Stimulated activated CD8-positive, alpha-beta memory T cell treated with anti-CD3 and anti-CD28 coated beads, Interleukin-4, amount 100 ng/mL, for 24 hours (primary cell): ENCODE data around the gene TERF2IP.

Experiments
- DNase-seq: peaks from one replicate; pipeline ENCODE4 v3.0.0-alpha.2; 2020; ENCODE audit warnings: low read depth

The TERF2IP gene, protein sequence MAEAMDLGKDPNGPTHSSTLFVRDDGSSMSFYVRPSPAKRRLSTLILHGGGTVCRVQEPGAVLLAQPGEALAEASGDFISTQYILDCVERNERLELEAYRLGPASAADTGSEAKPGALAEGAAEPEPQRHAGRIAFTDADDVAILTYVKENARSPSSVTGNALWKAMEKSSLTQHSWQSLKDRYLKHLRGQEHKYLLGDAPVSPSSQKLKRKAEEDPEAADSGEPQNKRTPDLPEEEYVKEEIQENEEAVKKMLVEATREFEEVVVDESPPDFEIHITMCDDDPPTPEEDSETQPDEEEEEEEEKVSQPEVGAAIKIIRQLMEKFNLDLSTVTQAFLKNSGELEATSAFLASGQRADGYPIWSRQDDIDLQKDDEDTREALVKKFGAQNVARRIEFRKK

DNA sequence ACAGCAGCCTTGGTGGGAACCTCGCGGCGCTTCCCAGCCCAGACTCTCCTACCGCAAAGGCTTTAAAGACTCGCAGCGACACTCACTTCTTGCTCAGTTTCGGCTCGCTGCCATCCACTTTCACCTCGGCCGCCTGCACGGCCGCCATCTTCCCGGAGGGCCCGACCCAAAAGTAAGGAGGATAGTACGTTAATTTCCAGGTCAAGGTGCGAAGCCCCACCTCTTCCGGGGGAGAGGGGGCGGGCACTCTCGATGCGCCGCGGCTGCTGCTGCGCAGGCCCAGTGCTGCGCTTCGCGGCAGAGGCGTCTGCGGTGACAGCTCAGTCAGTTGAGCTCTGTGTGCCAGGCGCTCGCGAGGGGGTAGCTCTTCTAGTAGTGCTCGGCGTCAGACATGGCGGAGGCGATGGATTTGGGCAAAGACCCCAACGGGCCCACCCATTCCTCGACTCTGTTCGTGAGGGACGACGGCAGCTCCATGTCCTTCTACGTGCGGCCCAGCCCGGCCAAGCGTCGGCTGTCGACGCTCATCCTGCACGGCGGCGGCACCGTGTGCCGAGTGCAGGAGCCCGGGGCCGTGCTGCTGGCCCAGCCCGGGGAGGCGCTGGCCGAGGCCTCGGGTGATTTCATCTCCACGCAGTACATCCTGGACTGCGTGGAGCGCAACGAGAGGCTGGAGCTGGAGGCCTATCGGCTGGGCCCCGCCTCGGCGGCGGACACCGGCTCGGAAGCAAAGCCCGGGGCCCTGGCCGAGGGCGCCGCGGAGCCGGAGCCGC lies at the start of gene TERF2IP, which contains the start of gene KARS1:
Gene TERF2IP (plus strand): TSS at position 282 of the 773 bp plus-strand sequence. CDS start 110 bp downstream, at position 392.
Gene KARS1 (minus strand): TSS at position 174 of the 773 bp plus-strand sequence. CDS start 26 bp downstream, at position 148.
- peak; percentile 92 for DNase-seq

DNA sequence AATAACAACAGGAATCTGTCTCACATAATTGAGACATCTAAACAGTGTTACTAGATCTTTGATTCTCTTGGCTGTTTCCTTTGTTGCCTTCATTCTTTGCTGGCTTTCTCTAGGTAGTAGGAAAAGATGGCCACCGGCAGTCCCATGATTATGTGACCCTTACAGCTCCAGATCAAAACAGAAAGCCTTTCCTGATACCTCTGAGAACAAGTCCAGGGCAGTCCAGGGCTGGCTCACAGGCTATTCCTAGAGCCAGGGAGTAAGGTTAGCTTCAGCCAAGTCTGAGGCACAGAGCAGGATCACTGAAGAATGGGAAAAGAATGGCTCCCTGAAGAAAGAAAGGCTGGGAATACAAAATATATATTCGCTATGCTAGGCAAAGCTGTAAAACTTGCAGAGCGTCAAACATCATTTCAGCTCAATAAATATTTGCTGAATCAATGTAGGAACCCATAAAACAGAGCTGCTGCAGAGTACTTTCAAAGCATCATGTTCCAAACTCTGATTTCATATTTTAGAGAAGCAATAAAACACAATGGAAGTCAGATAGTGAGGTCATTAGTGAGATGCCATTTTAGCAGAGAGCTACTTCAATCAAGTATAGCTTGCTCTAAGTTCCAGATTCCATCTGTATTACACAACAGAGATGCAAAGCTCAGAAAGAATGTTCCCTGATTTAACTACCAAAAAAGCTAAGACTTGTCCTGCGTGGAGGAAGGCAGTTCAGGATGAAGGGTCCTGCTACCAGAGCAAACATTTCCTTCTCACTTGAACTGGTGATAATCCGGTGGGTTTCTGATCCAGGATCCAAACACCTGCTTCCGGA lies 47.9 kb upstream of the TERF2IP start:
- DNase-seq, result no peak

DNA sequence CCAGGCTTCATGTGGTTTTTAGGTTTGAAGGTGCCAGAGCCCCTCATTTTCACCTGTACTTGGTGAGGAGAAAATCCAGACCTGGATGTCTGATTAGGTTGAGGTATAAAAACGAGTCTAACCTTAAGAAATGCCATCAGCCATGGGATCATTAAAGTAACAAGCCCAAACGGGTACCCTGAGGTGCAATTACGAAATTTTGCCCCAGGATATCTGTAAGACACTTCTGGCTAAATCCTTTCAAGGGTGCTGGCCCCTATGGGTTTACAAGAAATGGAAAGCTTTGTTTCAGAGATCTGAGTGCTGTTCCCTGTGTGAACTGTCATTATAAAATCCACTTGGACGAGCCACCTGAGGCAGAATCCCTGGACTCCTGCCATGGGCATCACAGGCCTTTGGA lies 44.3 kb upstream of the TERF2IP start:
- DNase-seq, result no peak

DNA sequence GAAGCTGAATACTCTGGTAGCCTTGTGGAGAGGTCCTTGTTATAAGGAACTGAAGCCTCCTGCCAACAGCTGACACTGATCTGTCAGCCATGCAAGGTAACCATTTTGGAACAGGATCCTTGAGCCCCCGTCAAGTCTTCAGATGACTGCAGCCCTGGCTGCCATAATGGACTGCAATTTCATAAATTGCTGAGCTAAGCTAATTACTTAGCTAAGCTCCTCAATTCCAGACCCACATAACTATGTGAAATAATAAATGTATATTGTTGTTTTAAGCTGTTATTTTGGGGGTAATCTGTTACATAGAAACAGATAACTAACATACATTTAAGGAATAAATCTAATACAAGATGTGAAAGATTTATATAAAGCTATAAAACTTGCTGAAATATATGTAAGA lies 41.1 kb upstream of the TERF2IP start:
- DNase-seq, result no peak

DNA sequence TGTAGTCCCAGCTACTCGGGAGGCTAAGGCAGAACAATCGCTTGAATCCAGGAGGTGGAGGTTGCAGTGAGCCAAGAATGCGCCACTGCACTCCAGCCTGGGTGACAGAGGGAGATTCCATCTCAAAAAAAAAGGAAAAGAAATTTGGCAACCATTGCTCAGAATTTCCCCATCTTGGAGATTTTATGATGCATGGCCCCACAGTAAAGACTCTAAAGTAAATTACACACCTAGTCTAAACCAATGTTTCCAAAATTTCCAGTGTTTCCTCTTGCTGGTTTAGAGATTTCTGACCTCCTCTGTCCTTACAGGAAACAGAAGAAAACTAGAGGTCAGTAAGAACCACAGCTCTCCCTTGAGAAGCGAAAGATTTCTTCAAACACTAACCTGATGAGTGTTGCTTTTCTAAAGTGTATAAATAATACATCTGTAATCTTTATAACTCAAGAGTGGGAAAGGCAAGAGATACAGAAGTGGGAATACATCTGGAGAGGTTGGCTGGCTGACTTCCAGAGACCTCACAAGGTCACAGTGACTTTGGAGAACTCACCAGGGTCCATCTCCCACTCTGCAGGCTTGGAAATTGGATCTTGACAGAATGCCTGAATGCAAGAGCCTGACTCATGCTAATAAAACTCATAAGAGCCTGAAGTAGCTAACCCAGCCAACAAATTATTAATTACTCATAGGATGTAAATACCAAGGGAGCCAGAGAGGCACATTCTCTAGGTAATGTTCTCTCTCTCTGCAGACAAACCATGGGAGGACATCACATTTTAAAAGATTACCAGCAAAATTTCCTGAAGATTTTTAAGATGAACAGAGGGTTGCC lies 33.3 kb upstream of the TERF2IP start:
- no peak for DNase-seq

DNA sequence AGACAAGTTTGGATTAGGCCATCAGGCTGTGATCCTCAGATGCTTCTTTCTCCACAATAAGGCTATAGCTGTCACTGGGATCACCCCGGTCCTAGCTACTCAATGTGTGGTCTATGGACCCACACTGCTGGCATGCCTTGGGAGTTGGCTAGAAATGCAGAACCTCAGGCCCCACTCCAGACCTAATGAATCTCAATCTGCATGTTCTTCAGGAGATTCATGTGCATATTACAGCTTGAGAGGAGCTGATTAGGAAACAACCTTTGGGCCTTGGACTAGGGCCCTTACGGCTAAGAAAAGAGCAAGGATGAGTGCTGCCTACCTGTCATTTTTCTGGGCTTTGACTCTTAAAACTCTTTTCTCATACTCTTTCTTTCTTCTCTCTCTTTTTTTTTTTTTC lies 32.0 kb upstream of the TERF2IP start:
- no peak for DNase-seq

DNA sequence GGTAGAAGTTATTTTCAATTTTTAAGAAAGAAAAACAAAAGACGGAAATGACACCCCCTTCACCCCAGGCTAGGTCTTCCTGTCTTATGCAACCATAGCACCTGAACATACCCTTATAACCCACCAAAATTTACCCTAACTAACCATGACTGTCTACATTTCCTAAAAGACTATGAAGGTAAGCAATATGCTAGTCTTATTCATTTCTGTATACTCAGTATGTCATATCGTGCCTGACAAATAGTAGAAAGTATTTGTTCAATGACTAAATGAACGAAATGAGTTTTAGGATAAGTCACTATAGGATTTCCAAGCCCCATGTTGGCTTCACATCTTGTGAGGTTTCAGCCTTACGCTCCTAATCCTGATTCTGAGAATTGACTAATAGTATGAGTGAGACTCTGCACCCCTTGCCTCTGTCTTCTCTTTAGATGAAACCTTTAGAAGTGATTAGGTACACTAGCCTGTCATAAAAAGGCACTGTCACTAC lies 31.0 kb upstream of the TERF2IP start:
- no peak for DNase-seq

DNA sequence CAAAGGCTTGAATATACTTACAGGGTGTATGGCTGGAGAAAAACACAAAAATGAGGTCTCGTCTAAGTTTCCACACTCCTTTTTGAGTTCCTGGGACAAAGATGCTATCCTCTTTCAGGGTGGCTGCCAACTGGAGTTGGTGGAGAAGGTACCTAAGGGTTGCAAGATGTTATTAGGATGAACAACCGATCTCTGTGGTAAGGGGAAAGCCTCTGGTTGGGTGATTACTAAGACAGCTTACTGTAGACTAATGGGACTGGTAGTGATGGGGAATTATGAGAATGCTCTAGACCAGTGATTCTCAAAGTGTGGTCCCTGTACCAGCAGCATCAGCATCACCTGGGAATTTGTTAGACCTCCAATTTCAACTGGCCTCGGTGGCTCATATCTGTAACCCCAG lies 30.5 kb upstream of the TERF2IP start:
- DNase-seq, result no peak

DNA sequence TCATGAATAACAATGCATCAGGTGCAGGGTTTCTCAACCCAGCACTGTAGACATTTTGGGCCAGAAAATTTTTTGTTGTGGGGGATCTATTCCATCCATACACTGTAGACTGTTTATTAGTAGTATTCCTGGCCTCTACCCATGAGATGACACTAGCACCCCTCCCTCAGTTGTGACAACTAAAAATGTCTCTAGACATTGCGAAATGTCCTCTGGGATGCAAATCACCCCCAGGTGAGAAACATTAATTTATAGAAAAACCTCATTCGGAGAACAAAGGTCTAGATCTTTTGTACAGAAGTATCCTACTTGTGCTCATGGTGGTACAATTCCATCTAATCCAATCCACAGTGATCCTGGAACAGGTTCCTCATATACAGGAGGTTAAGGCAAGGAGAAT lies 28.8 kb upstream of the TERF2IP start:
- no peak for DNase-seq

DNA sequence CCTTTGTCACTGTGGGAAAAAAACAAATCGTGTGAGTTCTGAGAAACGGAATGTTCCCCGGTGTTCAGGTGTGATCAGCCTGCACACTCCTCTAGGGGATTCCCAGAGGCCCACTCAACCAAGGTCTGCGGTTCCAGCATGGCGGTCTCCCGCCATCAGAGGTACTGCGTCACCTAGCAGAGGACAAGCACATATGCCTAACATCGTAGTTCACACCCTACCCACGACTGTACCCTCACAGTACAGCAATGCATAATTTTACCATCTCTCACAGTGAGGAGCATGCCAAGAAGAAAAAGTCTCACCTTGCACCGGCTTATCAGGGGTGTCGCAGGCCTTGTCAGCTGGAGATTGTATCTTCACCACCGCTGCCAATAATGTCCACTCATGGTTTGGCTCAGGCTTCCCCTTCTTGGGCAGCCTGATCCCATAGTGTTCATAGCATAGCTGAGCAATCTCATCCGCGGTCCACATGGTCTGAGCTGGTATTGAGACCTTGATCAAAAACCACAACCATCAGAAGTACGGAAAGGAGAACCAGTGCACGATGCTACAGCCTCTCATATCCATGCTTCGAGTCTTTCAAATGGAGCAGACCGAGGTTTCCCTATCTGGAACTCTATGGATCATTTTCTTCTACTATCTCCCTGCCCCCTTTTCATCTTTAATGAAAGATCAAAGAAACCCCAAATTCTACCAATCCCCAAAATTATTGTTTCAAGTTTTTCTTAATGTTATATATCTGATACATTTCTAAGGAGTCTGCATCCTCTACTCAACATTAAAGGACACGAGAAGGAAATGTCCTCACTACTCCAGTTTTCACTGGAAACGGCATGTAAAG lies 27.0 kb upstream of the TERF2IP start:
- DNase-seq, result peak; percentile 46

DNA sequence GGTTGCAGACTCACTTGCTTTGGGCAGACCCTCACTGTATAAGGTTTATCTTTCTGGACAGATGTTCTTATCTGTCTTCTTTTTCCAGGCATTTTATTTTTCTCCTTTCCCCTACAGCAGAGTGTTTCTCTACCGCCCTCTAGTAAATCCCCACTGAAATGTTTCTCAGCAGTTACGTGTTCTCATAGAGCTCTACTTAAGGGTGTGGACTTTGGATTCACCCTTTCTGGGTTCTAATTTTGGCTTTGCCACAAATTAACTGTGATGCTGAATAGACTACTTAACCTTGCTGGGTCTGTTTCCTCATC lies 26.4 kb upstream of the TERF2IP start:
- no peak for DNase-seq

DNA sequence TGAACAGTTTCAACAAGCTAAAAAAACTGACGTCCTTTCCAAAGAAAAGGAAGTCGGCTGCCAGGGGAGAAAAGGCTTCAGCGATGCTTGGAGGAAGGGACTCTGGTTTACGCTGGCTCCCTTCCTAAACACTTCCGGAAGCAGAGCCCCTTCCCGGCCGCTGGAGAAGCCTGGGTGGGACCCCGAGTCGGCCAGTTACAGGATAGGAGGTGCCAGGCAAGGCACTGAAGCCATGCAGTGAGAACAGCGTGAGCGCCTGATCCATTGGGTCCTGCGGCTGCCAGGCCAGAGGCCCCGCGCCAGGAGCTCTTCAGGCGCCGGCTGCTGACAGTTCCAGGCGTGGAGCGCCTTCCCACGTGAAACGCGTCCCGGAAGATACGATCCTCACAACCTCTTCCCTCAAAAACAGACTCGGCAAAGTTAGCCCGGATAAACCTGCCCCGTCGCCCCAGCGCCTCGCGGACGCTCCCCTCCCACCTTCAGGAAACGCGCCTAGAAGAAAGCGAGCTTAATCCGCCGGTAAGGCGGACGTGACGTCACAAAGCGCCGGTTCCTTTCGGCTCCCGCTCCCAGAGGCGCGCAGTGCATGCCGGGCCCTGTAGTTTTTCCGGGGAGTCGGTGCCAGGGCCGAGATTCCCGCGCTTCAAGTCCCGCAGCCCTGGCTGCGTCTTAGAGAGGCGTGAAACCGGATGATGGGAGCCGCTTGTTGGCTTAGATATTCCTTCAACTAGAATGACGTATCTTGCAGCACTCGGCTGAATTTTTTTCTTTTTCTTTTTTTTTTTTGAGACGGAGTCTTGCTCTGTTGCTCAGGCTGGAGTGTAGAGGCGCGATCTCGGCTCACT lies 24.6 kb upstream of the TERF2IP start, which contains the start of gene ADAT1:
Gene ADAT1 (minus strand): TSS at position 521 of the 845 bp plus-strand sequence. CDS start 2,482 bp downstream, outside the sequence.
- DNase-seq, result peak; percentile 97

DNA sequence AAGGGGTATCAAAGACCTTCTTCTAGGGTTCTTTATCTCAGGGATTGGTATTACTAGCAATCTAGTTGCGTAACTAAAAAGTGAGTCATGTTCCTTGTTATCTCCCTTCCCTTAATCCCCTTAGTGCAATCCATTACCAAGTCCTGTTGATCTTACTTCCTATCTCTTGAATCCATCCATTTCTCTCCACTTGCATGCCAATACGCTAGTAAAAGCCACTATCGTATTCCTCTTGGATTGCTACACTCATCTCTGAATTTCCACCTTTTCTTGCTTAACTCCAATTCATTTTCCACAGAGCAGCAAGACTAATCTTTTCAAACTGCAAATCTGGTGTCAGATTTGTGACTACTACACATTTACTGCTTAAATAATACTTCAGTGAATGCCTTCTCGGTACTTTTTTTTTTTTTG lies 22.6 kb upstream of the TERF2IP start:
- no peak for DNase-seq

DNA sequence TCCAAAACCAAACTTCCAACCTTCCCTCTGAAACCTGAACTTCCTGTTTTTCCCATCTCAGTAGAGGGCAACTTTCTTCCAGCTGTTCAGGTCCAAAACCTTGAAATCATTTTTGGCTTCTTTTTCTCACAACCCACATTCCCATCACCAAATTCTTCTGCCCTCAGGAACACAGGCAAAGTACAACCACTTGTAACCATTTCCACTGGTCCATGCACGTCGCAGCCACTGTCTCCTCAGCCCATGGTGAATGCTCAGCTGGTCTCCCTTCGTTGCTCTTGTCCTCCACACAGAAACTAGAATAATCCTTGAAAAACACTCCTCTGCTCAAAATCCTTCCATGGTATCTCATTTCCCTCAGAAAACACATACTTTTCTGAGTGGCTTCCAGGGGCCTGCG lies 20.8 kb upstream of the TERF2IP start:
- DNase-seq, result no peak

DNA sequence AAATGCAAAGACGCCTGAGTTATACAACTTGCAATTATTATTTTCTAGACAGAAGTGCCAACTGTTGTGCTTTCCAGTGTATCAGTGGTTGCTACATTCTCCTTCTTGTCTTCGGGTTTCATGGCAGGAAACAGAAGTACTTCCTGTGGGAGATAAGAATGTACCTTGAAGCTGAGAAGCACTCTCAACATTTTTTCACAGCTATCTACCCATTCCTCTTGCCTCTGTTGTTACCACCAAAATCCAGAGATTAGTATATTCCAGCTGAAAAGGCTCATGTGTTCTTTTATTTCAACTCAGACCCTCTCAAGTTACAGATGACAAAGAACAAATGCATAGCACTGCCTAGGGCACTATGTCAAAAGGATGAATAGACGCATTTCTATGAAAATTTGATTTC lies 19.7 kb upstream of the TERF2IP start:
- no peak for DNase-seq

DNA sequence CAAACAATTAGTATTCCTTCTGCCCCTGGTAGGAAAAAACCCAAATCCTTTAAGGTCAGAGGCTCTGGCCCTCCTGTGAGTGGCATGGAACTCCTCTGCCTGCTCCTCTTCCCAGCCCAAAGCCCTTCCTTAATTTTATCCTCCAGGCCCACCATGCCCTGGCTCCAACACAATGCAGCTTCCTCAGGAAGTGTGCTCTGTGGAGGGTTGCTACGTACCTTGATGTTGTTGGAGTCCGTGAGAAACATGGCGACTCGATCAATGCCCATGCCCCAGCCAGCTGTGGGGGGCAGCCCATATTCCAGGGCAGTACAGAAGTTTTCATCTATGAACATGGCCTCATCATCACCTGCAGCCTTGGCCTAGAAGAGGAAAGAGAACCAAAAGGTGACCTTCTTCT lies 19.2 kb upstream of the TERF2IP start:
- no peak for DNase-seq

DNA sequence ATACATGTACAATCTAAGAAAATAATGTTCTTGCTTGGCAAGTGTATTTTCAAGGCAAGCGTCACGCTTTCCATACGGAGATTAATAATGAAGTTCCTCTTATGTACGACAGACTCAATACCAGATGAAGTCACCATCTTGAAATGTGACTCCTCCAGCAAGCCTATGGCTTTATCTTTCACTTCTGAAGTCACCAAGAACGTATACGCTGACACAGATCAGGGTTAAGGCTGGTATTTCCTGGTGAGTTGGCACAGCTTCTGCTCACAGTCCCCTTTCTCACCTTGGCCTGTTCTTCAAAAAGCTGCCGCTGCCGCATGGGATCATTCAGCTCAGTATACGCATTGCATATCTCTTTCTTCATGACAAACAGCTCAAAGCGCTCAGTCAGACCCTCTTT lies 18.4 kb upstream of the TERF2IP start:
- no peak for DNase-seq

DNA sequence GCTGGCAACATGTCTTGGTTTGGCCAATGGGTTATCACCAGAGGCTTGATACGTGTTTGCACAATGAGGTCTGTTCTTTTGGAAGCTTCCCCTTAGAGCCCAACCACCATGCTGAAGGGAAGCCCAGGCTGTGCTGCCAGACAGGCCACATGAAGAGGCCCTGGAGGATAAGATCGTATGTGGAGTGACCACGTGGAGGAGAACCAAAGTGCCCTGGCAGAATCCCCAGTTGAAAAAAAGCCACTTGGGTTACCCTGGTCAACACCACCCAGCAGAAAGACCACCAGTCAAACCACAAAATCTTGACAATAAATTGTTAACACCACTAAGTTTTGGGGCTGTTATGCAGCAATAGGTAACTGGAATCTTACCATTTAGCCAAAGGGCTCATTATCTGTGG lies 17.5 kb upstream of the TERF2IP start:
- no peak for DNase-seq

DNA sequence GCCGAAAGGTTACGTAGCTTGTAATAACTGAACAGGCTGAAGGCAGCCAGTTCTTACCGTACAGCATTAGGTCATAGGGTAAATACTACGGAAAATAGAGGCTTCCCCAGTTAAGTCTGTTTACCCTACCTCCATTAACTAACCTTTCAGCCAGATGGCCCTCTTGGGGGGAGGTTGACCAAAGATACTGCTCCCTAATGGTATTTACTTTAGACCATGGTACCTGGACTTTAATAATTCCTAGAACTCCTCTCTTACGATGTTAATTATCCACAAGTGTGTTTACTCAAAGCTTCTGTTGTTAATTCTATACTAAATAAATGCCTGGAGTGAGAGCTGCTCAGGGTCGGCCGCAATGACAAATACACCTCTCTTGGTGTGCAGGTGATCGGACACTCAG lies 14.7 kb upstream of the TERF2IP start:
- no peak for DNase-seq
